PC-9 (cell line): Measurements from ENCODE around the gene SMG6. TPM values are rescaled to one million over a fixed set of nuclear protein-coding genes. Genes with fewer than 3 reads are reported as not detected.
A peak's percentile ranks its signal among the peaks of the same experiment; 100 is the strongest.

Source experiments
- BruUV-seq: library from RNA; stranded (reverse); fragments of 400-500 nt; replicated peaks from 2 replicates; lab custom pipeline; 2021; lab: Mats Ljungman, UMichigan
- CTCF ChIA-PET: fragments of 300-600 bp; sonication (Branson Sonifier 250); formaldehyde crosslinking; loops from one replicate; lab custom pipeline; 2022; ENCODE audit warnings: antibody characterized with exemption; lab: Charles Lee
- POLR2A ChIA-PET: fragments of 300-600 bp; sonication (Branson Sonifier 250); formaldehyde crosslinking; loops from one replicate; lab custom pipeline; 2022; ENCODE audit warnings: antibody characterized with exemption; ENCODE audit not compliant: unreplicated experiment; lab: Charles Lee
- DNase-seq, 2 experiments: peaks; one replicate each; pipeline versions ENCODE4 v3.0.0 to v3.0.0-alpha.2; 2015 to 2022; ENCODE audit warnings: mixed read lengths in 1 of 2
- H2AFZ ChIP-seq: fragments of 200-600 bp; sonication (generic); 2 replicates; pipeline ENCODE4 v1.8.1; 2017; ENCODE audit warnings: antibody characterized with exemption
- H3F3A ChIP-seq: fragments of 200-600 bp; sonication (generic); 2 replicates; pipeline ENCODE4 v1.8.1; 2017; ENCODE audit warnings: antibody characterized with exemption, mild to moderate bottlenecking, low read depth; ENCODE audit not compliant: insufficient read depth
- H3K27ac ChIP-seq: fragments of 200-600 bp; sonication (generic); 2 replicates; pipeline ENCODE4 v1.6.1; 2016; ENCODE audit warnings: mixed run types
- H3K27me3 ChIP-seq: fragments of 200-600 bp; sonication (generic); 2 replicates; pipeline ENCODE4 v1.6.1; 2016; ENCODE audit warnings: low read depth, mixed run types; ENCODE audit not compliant: insufficient read depth
- H3K36me3 ChIP-seq: fragments of 200-600 bp; sonication (generic); 2 replicates; pipeline ENCODE4 v1.6.1; 2016; ENCODE audit warnings: low read depth, mixed run types
- H3K4me1 ChIP-seq: fragments of 200-600 bp; sonication (generic); replicated peaks from 2 replicates; pipeline ENCODE4 v1.6.1; 2016; ENCODE audit warnings: mixed run types; ENCODE audit not compliant: insufficient read depth
- H3K4me2 ChIP-seq: fragments of 200-600 bp; sonication (generic); 2 replicates; pipeline ENCODE4 v1.6.1; 2017; ENCODE audit warnings: mixed run types
- H3K4me3 ChIP-seq: fragments of 200-600 bp; sonication (generic); 2 replicates; pipeline ENCODE4 v1.6.1; 2016; ENCODE audit warnings: mixed run types
- H3K79me2 ChIP-seq: fragments of 200-600 bp; sonication (generic); 2 replicates; pipeline ENCODE4 v1.6.1; 2017; ENCODE audit warnings: low read depth, mixed run types
- H3K9me2 ChIP-seq: fragments of 200-600 bp; sonication (generic); 2 replicates; pipeline ENCODE4 v1.8.1; 2017; ENCODE audit warnings: mild to moderate bottlenecking; ENCODE audit not compliant: insufficient read depth
- H3K9me3 ChIP-seq: fragments of 200-600 bp; sonication (generic); 2 replicates; pipeline ENCODE4 v1.8.1; 2016; ENCODE audit warnings: low read depth; ENCODE audit not compliant: insufficient read depth
- H4K20me1 ChIP-seq: fragments of 200-600 bp; sonication (generic); 2 replicates; pipeline ENCODE4 v1.8.1; 2017; ENCODE audit not compliant: insufficient read depth
- EZH2 ChIP-seq: fragments of 200-600 bp; sonication (generic); IDR thresholded peaks from 2 replicates; pipeline ENCODE4 v1.8.0; 2017; ENCODE audit warnings: antibody characterized with exemption, low read depth
- intact Hi-C: fragments of 100-400 bp; cut with micrococcal nuclease; formaldehyde crosslinking; loops from one replicate; pipeline ENCODE4 v1.10.0; 2022; ENCODE audit not compliant: unreplicated experiment
- total RNA-seq: library from RNA; stranded (reverse); gene quantifications from 2 replicates; pipeline ENCODE4 v1.2.3, GENCODE V29; 2021
- TF ChIP-seq, protein P1 (sequence below): fragments of 200-600 bp; sonication (generic); conservative IDR thresholded peaks from 2 replicates; pipeline ENCODE4 v1.6.1; 2017; ENCODE audit warnings: mixed run types, antibody characterized with exemption, mild to moderate bottlenecking, moderate library complexity

SMG6 gene
- total RNA-seq, 1 experiment from 2014 or later = 43.1 TPM

DNA sequence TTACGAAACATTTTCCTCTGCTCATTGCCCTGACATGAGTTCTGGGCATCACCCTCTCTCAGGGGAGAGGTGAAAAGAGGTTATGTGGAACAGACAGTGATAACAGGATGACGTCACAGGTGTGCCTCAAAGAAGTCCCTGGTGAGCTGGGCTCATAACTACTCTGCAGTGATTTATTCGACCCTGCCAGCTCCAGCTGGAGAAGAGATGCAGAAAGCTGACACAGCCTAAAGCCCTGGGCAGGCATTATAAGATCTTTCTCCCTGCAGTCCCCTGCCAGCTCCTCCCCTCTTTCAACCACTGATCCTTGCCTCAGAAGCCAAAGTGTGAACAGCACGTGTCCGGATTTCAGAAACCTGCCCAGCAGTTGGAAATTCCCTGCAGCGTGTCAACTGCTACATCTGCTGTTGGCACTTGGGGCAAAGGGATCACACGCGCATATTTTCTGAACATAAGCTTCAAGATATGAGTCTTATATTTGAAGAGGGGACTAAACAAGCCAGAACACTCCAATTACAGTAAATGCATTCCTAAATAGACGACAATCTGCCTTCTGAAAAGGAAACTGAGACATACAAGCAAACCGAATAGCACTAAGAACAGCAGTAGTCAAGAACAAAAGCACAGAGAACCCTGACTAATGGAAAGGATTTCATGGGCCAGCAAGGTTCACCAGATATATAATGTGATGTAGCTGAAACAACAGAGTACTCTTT is 80.5 kb downstream of the SMG6 start:
- Histone ChIP-seq H3K4me1 (peaks cover 15% of the 10 kb centered on the region), H3K4me3 (no peak overlapping the region), H4K20me1 (no peaks in the 10 kb centered on the region), H3K4me2 (no peak overlapping the region), H2AFZ (no peak overlapping the region), H3F3A (peaks cover 9% of the 10 kb centered on the region; the same call in 1 of the 2 replicates), H3K79me2 (no peaks in the 10 kb centered on the region), H3K27me3 (no peaks in the 10 kb centered on the region), H3K9me2 (no peaks in the 10 kb centered on the region), H3K27ac (no peak overlapping the region), H3K36me3 (no peaks in the 10 kb centered on the region), H3K9me3 (no peaks in the 10 kb centered on the region)
- no peak for DNase-seq
- POLR2A ChIA-PET = no interaction called here
- TF ChIP-seq EZH2 = no peak
- TF ChIP-seq, protein P1, sequence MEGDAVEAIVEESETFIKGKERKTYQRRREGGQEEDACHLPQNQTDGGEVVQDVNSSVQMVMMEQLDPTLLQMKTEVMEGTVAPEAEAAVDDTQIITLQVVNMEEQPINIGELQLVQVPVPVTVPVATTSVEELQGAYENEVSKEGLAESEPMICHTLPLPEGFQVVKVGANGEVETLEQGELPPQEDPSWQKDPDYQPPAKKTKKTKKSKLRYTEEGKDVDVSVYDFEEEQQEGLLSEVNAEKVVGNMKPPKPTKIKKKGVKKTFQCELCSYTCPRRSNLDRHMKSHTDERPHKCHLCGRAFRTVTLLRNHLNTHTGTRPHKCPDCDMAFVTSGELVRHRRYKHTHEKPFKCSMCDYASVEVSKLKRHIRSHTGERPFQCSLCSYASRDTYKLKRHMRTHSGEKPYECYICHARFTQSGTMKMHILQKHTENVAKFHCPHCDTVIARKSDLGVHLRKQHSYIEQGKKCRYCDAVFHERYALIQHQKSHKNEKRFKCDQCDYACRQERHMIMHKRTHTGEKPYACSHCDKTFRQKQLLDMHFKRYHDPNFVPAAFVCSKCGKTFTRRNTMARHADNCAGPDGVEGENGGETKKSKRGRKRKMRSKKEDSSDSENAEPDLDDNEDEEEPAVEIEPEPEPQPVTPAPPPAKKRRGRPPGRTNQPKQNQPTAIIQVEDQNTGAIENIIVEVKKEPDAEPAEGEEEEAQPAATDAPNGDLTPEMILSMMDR = no peak
- CTCF ChIA-PET = interaction anchor here (0.8 to 1.3 kb wide), 2 partner anchors 21 to 168 kb away, joined by 3 to 7 read pairs; no protein-coding TSS in a partner anchor
- BruUV-seq = no TSS peak
- intact Hi-C loops = no loop called here

DNA sequence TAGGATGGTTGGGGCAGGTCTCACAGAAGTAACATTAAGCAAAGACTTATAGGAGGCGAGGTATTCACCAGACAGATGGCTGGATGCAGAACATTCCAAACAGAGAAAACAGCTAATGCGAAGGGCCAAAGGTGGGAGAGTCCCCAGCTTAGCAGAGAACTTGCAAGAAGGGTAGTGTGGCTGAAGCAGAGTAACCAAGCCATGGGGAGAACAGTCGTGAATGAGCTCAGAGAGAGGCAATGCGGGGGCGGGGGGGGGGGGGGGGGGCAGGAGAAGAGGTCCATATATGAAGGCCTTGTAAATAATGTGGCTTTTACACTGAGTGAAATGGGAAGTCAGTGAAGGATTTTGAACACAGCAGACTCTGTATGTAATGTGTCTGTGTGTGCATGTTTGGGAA is 81.3 kb downstream of the SMG6 start:
- Histone ChIP-seq H4K20me1 (no peaks in the 10 kb centered on the region), H3K9me3 (no peaks in the 10 kb centered on the region), H3K79me2 (no peaks in the 10 kb centered on the region), H3K27ac (no peak overlapping the region), H3K27me3 (no peaks in the 10 kb centered on the region), H3K9me2 (no peaks in the 10 kb centered on the region), H3K36me3 (no peaks in the 10 kb centered on the region), H2AFZ (no peak overlapping the region), H3F3A (peaks cover 9% of the 10 kb centered on the region; the same call in 1 of the 2 replicates), H3K4me1 (peaks cover 17% of the 10 kb centered on the region), H3K4me3 (no peak overlapping the region), H3K4me2 (no peak overlapping the region)
- POLR2A ChIA-PET = no interaction called here
- intact Hi-C loops = no loop called here
- no TSS peak for BruUV-seq
- no peak for DNase-seq
- TF ChIP-seq, protein P1 = no peak
- no peak for TF ChIP-seq EZH2
- CTCF ChIA-PET = no interaction called here

DNA sequence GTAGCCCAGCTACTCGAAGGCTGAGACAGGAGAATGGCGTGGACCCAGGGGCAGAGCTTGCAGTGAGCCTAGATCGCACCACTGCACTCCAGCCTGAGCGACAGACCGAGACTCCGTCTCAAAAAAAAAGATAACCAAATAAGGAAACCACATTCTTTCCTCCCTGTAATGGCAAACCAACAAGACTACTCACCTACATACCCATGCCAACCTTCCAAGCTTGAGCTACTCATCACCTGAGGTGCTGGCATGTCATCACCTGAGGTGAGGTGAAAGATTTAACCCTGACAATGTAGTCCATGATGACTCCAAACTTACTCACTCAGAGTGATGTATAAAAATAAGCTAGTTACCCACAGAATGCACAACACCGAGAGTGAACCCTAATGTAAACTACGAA is 85.2 kb downstream of the SMG6 start:
- Histone ChIP-seq H4K20me1 (peaks cover 5% of the 10 kb centered on the region; the same call in 1 of the 2 replicates), H3K4me2 (peak overlapping the region; percentile 11; the same call in 1 of the 2 replicates), H3K36me3 (no peaks in the 10 kb centered on the region), H3K27ac (peak overlapping the region; percentile 73), H3K27me3 (no peaks in the 10 kb centered on the region), H3K4me3 (no peak overlapping the region), H3K4me1 (peaks cover 17% of the 10 kb centered on the region), H3K79me2 (0 out of 2 replicates have a peak, but pooled peaks cover 3% of the 10 kb centered on the region), H3K9me3 (no peaks in the 10 kb centered on the region), H3K9me2 (no peaks in the 10 kb centered on the region), H3F3A (peaks cover 9% of the 10 kb centered on the region; the same call in 1 of the 2 replicates), H2AFZ (no peak overlapping the region)
- peak; percentile 32 to 87 for DNase-seq
- POLR2A ChIA-PET = interaction anchor here (0.7 kb wide), 1 partner anchor 385 kb away, joined by 4 read pairs; no protein-coding TSS in a partner anchor
- intact Hi-C loops = no loop called here
- no TSS peak for BruUV-seq
- no peak for TF ChIP-seq EZH2
- TF ChIP-seq, protein P1 = no peak
- CTCF ChIA-PET = no interaction called here
